ENCODE data around the gene GSTK1.

Gene GSTK1

DNA sequence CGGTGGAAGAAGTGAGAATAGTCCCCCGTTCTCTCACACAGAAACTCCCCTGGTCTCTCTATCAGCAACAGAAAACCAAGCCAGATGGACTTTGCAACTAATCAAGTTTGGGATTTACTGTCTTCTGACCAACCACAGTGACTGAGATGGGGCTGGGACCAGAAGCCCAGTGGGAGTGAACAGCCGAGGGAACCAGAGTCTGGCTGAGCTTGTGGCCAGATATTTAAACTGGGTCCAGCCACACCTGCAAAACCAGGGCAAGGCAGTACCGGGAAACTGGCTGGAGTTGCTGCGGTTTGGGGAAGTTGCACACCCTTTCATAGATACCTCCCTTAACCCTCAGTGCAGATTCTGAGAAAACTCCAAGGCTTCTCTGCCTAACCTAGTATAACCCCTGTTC lies 6.0 kb downstream of the GSTK1 start:
- no peaks in the 10 kb centered on the region; the same call in 1 of the 2 replicates for H3K9me3 ChIP-seq (ENCODE audit: control insufficient read depth, insufficient read depth, low read length)
- no peaks in the 10 kb centered on the region; the same call in 1 of the 2 replicates for H3K36me3 ChIP-seq (ENCODE audit: insufficient read depth, low read length)
- H3K4me1 ChIP-seq (ENCODE audit: insufficient read depth, low read length), result no peaks in the 10 kb centered on the region
- H3K9ac ChIP-seq (ENCODE audit: low read depth, low read length), result no peak overlapping the region

DNA sequence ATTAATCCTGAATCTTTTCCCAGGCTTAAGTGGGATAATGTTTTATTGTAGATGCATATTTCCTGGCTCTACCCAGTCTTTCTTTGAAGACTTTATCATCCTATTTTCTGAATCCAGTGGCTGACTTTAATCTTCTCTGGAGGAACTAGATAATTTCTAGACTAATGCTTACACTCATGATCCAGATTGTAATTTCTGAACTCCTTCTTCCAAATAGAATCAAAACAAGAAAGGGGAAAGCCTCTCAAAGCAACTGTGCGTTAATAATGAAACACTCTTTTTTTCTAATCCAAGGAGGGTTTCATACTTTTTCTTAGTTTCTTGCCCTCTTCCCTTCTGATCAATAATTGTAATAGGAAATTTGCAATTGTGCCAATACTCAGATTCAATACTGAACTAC lies 8.0 kb downstream of the GSTK1 start:
- Histone ChIP-seq H3K9me3 (ENCODE audit: control insufficient read depth, insufficient read depth, low read length) (no peaks in the 10 kb centered on the region; the same call in 1 of the 2 replicates), H3K4me1 (ENCODE audit: insufficient read depth, low read length) (no peaks in the 10 kb centered on the region), H3K9ac (ENCODE audit: low read depth, low read length) (no peak overlapping the region), H3K36me3 (ENCODE audit: insufficient read depth, low read length) (no peaks in the 10 kb centered on the region; the same call in 1 of the 2 replicates)

DNA sequence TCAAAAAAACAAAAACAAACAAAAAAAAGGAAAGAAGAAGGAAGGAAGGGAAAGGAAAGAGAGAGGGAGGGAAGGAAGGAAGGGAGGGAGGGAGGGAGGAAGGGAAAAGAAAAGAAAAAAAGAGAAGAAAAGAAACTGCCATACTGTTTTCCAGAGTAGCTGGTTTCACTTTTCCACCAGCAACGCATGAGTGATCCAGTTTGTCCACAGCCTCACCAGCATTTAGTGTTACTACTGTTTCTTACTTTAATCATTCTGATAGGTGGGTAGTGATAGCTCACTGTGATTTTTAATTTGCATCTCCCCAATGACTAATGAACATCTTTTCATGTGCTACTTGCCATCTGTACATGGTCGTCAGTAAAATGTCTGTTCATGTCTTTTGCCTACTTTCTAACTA lies 9.6 kb downstream of the GSTK1 start:
- no peaks in the 10 kb centered on the region; the same call in 1 of the 2 replicates for H3K9me3 ChIP-seq (ENCODE audit: control insufficient read depth, insufficient read depth, low read length)
- H3K4me1 ChIP-seq (ENCODE audit: insufficient read depth, low read length), result no peaks in the 10 kb centered on the region
- no peak overlapping the region for H3K9ac ChIP-seq (ENCODE audit: low read depth, low read length)
- no peaks in the 10 kb centered on the region; the same call in 1 of the 2 replicates for H3K36me3 ChIP-seq (ENCODE audit: insufficient read depth, low read length)

DNA sequence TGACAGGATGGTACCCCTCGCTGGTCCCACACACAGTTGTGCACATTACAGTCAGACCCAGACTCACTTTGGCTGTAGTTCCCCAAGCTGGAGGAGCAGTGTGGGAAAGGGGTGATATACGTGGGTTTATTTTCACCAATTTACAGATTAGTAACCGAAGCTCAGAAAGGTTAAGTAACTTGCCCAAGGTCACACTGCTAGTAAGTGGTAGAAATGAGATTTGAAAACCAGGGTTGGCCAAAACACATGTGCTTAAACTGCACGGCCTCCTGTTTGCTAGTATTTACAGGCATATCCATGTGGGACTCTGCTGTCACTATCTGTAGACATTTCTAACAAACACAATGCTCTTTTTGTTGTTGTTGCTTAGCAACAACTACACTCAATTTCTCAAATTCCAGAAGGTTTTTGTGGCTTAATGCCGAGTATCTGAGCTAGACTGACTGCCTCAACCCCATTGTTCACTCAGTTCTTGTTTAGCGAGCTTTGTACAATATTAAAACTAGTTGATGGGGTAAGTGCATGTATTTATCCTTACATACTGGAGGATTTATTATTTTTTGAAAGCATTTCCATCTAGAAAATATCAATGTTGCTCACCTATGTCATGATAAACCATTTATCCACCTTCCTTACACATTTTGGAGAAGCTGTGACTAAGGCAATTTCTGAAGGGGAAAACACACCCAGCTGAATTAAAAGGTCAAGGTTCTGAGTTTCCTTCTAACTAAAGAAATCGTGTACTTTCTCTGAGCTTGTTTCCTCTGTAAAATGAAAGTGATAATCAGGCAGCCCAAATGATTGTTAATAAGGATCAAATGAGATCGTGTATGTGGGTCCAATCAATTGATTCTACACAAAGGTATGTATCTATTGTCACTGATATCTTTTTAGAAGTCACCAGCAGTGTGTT lies 16.2 kb downstream of the GSTK1 start:
- Histone ChIP-seq H3K36me3 (ENCODE audit: insufficient read depth, low read length) (no peaks in the 10 kb centered on the region), H3K9me3 (ENCODE audit: control insufficient read depth, insufficient read depth, low read length) (no peaks in the 10 kb centered on the region), H3K4me1 (ENCODE audit: insufficient read depth, low read length) (peaks cover 15% of the 10 kb centered on the region), H3K9ac (ENCODE audit: low read depth, low read length) (no peak overlapping the region)

DNA sequence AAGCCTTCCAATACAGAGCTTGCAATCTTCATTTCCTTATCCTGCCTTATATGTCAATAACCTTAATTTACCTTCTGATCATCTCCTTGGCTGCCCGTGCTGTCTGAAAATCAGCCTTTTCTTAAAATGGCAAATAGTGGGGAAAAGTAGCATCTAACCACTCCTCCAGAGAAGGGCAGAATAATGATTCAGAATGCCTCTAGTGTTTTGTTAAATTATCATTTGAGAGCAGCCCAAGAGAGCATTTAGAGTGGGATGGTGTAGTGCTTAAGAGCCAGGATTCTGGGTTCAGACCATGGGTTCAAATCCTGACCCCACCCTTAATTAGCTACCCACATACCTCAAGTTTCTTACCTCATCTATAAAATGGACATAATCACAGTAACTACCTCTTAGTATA lies 16.9 kb downstream of the GSTK1 start:
- H3K4me1 ChIP-seq (ENCODE audit: insufficient read depth, low read length), result peaks cover 15% of the 10 kb centered on the region
- no peaks in the 10 kb centered on the region for H3K36me3 ChIP-seq (ENCODE audit: insufficient read depth, low read length)
- H3K9ac ChIP-seq (ENCODE audit: low read depth, low read length), result no peak overlapping the region
- H3K9me3 ChIP-seq (ENCODE audit: control insufficient read depth, insufficient read depth, low read length), result no peaks in the 10 kb centered on the region

DNA sequence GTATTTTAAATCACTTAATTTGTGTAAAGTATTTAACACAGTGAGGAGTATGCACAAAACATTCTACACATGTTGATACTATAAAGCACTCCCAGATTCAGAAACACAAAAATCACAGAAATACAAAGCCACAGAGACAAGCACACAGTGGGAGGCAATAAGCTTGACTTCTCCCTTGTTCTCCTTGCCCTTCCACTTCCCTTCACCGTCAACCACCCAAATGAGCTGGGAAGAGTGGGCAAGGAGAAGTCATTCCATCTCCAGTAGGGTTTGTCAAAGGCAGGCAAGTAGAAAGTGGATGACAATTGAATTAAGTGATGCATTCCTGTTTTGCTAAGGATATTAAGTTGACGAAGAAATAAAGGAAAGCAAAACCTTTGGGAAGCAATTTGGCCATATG lies 17.3 kb downstream of the GSTK1 start:
- Histone ChIP-seq H3K4me1 (ENCODE audit: insufficient read depth, low read length) (peaks cover 17% of the 10 kb centered on the region), H3K36me3 (ENCODE audit: insufficient read depth, low read length) (no peaks in the 10 kb centered on the region), H3K9me3 (ENCODE audit: control insufficient read depth, insufficient read depth, low read length) (no peaks in the 10 kb centered on the region), H3K9ac (ENCODE audit: low read depth, low read length) (no peak overlapping the region)

DNA sequence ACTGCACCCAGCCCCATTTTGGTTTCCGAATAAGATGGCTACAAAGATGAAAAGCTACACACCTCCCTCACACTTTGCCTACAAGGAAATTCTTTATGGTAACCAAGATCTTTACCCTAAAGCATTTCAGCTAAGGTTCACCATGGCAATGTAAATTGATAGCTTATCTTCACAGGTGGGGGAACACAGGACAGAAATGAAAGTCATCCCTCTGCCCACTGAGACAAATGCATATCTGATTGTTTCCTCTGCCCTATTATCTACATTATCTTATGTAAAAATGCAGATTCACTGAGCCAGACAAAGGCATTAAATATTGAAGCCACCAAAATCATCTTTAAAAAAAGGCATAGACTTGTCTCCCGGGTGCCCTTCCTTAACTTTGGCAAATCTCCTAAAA lies 18.3 kb downstream of the GSTK1 start:
- Histone ChIP-seq H3K9ac (ENCODE audit: low read depth, low read length) (no peak overlapping the region), H3K36me3 (ENCODE audit: insufficient read depth, low read length) (no peaks in the 10 kb centered on the region), H3K4me1 (ENCODE audit: insufficient read depth, low read length) (peaks cover 21% of the 10 kb centered on the region), H3K9me3 (ENCODE audit: control insufficient read depth, insufficient read depth, low read length) (no peaks in the 10 kb centered on the region)

DNA sequence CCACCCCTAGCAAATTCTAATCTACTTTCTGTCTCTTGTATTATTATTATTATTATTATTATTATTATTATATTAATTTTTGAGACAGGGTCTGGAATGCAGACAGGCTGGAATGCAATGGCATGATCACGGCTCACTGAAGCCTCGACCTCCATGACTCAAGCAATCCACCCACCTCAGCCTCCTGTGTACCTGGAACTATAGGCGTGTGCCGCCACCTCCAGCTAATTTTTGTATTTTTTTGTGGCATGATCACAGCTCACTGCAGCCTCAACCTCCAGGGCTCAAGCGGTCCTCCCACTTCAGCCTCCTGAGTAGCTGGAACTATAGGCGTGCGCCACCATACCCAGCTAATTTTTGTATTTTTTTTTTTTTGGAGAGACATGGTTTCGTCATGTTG lies 18.9 kb downstream of the GSTK1 start:
- Histone ChIP-seq H3K36me3 (ENCODE audit: insufficient read depth, low read length) (no peaks in the 10 kb centered on the region), H3K9ac (ENCODE audit: low read depth, low read length) (no peak overlapping the region), H3K4me1 (ENCODE audit: insufficient read depth, low read length) (peaks cover 21% of the 10 kb centered on the region), H3K9me3 (ENCODE audit: control insufficient read depth, insufficient read depth, low read length) (no peaks in the 10 kb centered on the region)

DNA sequence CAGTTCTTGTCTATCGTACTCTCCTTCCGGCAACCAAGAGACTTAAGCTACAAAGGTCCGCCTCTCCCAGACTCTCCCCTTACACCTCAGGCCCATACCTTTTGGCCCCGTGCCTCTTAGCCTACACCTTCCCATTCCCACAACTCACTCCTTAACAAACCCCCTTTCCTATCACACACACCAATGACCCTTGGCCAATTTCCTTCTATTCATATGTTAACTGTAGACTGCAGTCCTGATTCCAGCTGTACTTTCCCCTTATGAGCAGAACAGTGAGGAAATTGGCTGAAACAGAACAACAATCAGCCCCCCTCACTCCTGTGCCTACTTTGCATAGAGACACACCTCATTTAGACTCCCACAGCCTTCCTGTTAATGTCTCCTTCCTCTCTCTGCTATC lies 20.1 kb downstream of the GSTK1 start:
- no peaks in the 10 kb centered on the region for H3K36me3 ChIP-seq (ENCODE audit: insufficient read depth, low read length)
- no peaks in the 10 kb centered on the region for H3K9me3 ChIP-seq (ENCODE audit: control insufficient read depth, insufficient read depth, low read length)
- no peak overlapping the region for H3K9ac ChIP-seq (ENCODE audit: low read depth, low read length)
- peaks cover 21% of the 10 kb centered on the region for H3K4me1 ChIP-seq (ENCODE audit: insufficient read depth, low read length)

DNA sequence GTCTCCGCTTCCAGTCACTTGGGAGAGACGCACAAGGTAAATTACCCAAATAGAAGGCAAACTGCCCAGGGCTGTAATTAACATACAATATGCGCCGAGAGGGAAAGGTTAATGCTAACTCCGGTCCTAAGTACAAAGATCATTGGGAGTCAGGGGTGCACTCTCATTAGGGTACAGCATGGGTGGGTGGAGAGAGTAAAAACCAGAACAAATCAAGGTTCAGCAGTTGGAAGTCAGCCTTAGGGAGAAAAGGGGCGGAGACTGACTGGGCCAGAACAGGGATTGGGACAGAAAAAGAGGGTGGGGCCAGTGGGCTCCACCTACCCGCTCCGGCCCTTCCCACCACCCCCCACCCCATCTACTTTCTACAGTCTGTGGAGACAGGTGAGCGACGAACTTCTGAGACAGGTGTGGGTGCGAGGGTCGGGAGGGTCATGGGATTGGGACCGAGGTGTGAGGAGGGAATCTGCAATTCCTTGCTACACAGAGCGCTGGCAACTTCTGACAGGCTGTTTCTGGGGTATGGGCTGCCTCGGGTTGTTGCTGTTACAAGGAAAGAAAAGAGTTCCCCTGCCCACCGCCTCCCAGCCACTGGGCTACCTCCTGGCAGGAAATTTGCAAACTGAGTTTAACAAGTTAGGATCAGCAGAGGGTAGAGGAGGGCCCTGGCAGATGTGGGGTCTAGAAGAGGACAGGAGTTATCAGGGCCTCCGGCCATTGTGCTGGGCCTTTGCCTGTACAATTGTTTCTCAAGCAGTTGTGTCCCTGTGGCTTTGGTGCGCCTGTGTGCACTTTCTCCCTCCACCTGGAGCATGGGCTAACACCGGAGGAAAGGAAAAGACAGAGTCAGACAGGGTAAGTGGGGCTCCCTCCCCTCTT lies 21.6 kb downstream of the GSTK1 start, which contains the start of gene TMEM139:
TSS of gene TMEM139 (plus strand) at position 368 of the 879 bp plus-strand sequence. CDS start 1,000 bp downstream, outside the sequence.
- no peaks in the 10 kb centered on the region for H3K36me3 ChIP-seq (ENCODE audit: insufficient read depth, low read length)
- peaks cover 26% of the 10 kb centered on the region for H3K4me1 ChIP-seq (ENCODE audit: insufficient read depth, low read length)
- peak within 1 kb of the TSS; percentile 35 for H3K9ac ChIP-seq (ENCODE audit: low read depth, low read length)
- H3K9me3 ChIP-seq (ENCODE audit: control insufficient read depth, insufficient read depth, low read length), result no peaks in the 10 kb centered on the region

DNA sequence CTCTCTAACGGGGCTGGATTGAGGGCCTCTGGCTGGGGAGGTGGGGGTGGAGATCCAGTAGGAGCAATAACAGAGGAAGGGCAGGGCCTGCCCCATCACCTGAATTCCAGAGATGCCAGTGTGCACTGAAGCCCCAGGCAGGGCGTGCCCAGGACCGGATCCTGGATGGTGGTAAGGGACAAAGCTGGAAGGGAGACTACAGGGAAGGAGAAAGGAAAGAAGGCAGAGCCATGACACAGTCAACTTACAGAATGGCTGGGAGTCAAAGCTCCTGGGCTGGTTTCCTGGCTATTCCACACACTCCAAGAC lies 22.2 kb downstream of the GSTK1 start:
- no peaks in the 10 kb centered on the region for H3K9me3 ChIP-seq (ENCODE audit: control insufficient read depth, insufficient read depth, low read length)
- no peak overlapping the region; the same call in 1 of the 2 replicates for H3K9ac ChIP-seq (ENCODE audit: low read depth, low read length)
- peaks cover 27% of the 10 kb centered on the region for H3K4me1 ChIP-seq (ENCODE audit: insufficient read depth, low read length)
- H3K36me3 ChIP-seq (ENCODE audit: insufficient read depth, low read length), result no peaks in the 10 kb centered on the region

DNA sequence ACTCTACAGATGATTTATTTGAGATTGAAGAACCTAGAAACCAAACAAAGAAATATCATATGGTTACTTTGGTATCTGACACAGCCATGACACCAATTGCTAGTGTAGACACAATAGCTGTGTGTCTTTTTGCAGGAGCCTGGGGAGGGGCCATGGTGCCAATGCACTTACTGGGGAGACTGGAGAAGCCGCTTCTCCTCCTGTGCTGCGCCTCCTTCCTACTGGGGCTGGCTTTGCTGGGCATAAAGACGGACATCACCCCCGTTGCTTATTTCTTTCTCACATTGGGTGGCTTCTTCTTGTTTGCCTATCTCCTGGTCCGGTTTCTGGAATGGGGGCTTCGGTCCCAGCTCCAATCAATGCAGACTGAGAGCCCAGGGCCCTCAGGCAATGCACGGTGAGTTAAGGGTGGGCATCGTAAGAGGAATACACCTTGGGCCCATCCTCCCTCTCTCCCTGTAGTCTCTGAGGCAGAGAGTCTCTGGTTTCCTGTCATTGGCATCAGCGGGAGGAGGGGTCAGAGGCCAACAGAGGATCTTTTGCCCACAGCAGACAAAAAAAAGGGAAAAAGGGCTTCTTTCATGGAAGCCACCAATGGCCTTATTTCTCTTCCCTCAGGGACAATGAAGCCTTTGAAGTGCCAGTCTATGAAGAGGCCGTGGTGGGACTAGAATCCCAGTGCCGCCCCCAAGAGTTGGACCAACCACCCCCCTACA lies 22.7 kb downstream of the GSTK1 start:
- no peaks in the 10 kb centered on the region for H3K36me3 ChIP-seq (ENCODE audit: insufficient read depth, low read length)
- H3K9me3 ChIP-seq (ENCODE audit: control insufficient read depth, insufficient read depth, low read length), result no peaks in the 10 kb centered on the region
- peaks cover 27% of the 10 kb centered on the region for H3K4me1 ChIP-seq (ENCODE audit: insufficient read depth, low read length)
- H3K9ac ChIP-seq (ENCODE audit: low read depth, low read length), result no peak overlapping the region

DNA sequence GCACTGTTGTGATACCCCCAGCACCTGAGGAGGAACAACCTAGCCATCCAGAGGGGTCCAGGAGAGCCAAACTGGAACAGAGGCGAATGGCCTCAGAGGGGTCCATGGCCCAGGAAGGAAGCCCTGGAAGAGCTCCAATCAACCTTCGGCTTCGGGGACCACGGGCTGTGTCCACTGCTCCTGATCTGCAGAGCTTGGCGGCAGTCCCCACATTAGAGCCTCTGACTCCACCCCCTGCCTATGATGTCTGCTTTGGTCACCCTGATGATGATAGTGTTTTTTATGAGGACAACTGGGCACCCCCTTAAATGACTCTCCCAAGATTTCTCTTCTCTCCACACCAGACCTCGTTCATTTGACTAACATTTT lies 23.3 kb downstream of the GSTK1 start:
- Histone ChIP-seq H3K4me1 (ENCODE audit: insufficient read depth, low read length) (peaks cover 27% of the 10 kb centered on the region), H3K9ac (ENCODE audit: low read depth, low read length) (no peak overlapping the region), H3K9me3 (ENCODE audit: control insufficient read depth, insufficient read depth, low read length) (no peaks in the 10 kb centered on the region), H3K36me3 (ENCODE audit: insufficient read depth, low read length) (peaks cover 3% of the 10 kb centered on the region; the same call in 1 of the 2 replicates)

DNA sequence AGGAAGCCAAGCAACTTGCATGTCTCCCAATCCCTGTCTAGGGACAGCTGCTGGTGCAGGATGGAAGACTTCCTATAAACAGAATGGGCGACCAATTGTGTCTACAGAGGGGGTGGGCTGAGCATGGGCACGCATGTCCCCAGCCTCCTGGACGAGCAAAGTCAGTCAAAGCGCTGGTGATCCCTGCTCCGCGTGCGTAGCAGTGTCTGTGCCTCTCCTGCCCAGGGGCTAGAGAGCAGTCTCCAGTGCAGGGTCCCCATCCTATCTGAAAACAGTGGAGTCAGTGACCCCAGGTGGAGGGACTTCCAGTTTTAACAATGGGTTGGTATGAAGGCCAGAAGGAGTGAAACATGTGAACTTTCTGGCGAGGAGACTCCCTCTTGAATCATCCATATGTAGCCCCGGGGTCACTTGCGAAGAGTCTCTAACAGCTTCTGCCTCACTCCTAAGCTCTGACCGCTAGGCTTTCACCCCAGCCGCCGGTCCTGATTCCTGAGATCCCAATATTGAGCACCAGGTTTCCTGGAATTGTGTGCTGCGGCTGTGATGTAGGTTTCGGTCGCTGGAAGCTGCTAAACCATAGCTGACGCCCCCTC lies 24.2 kb downstream of the GSTK1 start:
- peak overlapping the region; percentile 25; the same call in 1 of the 2 replicates for H3K9ac ChIP-seq (ENCODE audit: low read depth, low read length)
- H3K4me1 ChIP-seq (ENCODE audit: insufficient read depth, low read length), result peaks cover 27% of the 10 kb centered on the region
- no peaks in the 10 kb centered on the region for H3K9me3 ChIP-seq (ENCODE audit: control insufficient read depth, insufficient read depth, low read length)
- peaks cover 9% of the 10 kb centered on the region for H3K36me3 ChIP-seq (ENCODE audit: insufficient read depth, low read length)

Measured in ES-I3 (cell line).